Fibroblast of skin of right biceps (primary cell): Measurements from ENCODE around the gene IGFALS.

Experiments
- DNase-seq: peaks from one replicate; pipeline ENCODE4 v3.0.0-alpha.2; 2013

The IGFALS gene

GRCh38 chr16:1741553-1742165 is 51.8 kb downstream of the IGFALS start:
- DNase-seq: no peak

- DNase-seq: no peak
Observed at GRCh38 chr16:1740781-1741490, 52.6 kb downstream of the IGFALS start.
